ENCODE data around the gene LPAR1.

The LPAR1 gene

DNA sequence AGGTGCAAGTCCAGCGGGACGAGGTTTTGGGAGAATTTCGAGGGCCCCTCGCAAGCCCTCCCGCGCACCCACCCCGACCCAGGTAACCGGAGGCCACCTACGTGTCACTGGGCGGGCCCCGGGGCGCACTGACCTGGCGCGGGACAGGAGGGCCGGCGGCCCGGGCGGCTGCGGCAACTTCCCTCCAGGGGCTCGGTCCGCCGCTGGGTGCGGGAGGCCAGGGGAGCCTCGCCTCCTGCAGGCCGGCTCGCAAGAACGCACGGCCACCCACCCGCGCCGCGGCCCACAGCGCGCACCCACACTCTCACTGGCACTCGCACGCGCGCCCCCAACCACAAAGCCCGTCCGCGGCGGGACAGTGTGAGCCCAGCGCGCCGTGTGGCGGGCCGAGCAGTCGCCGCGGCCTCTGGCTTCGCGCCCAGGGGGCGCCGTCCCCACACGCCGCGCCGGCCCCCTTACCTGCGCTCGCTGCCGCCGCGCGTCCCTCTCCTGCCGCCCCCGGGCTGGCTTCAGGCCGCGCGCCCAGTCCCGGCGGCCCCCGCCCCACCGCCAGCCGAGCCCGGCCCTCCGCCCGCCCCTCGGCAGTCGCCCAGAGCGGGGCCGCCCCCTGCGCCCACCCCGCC, 451 bp downstream of the LPAR1 start:
- DNase-seq (ENCODE audit: low read depth in 1 of 2, low spot score in 1 of 2): no peak

DNA sequence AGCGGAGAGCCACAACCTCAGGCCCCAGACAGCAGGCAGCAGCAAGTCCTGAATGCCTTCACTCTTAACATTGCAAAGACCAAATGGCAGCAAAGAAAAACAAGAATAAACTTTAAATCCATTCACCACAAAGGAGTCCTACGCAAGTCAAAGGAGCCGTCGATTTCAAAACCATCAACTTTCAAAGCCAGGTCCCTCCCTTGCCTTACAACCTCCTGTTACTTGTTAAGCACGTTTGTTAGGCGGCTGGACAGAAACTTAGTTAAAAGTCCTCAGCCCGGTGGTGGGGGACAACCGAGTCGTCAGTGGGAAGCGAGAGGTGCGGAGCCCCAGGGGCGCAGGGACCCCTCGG, 938 bp downstream of the LPAR1 start:
- no peak for DNase-seq (ENCODE audit: low read depth in 1 of 2, low spot score in 1 of 2)

- DNase-seq (ENCODE audit: low read depth in 1 of 2, low spot score in 1 of 2): no peak
These were observed 1.3 kb downstream of the LPAR1 start for GRCh38 chr9:111036946-111037345.

DNA sequence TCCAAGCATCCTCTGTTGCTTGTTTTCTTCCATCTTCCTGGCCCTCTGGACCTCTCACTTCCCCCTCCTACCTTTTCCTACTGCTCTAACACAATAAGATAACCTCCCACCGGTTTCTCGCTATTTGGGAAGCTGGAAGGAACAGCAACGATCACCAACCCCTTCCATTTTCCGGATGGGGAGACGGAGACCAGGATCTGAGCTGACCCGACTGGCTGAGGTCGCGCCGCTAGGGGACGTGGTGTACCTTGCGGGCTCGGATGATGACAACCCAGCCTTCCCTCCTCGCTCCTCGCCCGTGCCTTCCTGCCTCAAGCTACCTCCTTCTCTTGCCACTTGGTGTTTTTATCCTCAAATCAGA, 1.9 kb downstream of the LPAR1 start:
- DNase-seq (ENCODE audit: low read depth in 1 of 2, low spot score in 1 of 2): no peak

GRCh38 chr9:111035543-111036428, 2.5 kb downstream of the LPAR1 start:
- no peak for DNase-seq (ENCODE audit: low read depth in 1 of 2, low spot score in 1 of 2)

GRCh38 chr9:111034898-111035539, 3.3 kb downstream of the LPAR1 start:
- no peak for DNase-seq (ENCODE audit: low read depth in 1 of 2, low spot score in 1 of 2)

DNA sequence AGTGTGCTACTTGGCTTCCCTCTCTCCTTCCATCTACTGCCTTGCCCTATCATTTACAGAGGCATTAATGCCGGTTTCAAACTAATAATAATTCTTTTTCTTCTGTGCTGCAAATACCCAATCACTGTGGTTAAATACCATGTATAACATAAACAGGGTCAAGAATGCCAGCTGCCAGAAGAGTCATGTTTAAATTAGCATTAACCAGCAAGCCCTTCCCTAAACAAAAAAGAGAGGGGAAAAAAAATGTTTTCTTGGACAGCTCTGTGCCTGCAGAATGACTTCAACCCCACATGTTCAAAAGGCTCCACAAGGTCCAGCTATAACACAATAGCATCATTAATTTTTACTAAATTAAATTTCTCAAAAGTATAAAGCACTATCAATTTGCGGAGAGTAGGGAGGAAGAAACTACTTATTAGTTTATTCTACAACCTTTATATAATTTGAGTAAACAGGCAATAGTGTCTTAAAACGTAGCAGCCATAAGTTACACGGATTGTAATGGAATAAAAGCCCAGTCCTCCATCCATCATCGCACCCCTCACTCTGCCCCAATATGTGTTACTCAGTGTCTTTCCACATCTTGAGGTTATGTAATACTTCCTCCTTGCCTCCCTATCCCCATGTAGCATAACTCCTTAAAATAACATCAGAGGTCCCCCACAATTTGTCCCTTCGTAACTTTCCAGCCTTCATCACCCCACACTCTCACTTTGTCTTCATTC, 3.9 kb downstream of the LPAR1 start:
- DNase-seq (ENCODE audit: low read depth in 1 of 2, low spot score in 1 of 2): no peak

DNA sequence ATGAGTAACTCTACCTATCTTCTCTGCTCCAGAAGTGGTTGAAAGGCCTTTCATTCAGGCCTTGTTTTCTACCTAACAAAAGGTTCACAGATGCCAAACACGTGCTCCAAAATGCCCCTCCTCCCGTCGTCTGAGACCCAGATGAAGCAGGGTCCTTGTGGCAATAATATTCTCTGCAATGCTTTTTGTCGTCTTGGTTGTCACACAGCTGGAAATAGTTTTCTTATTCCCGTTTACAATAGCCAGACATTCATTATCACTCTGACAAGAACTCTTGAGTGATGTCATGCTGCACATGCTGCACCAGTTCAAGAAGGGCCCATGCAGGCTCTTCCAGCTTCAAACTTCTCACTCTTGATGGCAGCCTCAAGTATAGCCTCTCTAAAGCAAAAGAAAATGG, 7.8 kb downstream of the LPAR1 start:
- no peak for DNase-seq (ENCODE audit: low read depth in 1 of 2, low spot score in 1 of 2)

DNA sequence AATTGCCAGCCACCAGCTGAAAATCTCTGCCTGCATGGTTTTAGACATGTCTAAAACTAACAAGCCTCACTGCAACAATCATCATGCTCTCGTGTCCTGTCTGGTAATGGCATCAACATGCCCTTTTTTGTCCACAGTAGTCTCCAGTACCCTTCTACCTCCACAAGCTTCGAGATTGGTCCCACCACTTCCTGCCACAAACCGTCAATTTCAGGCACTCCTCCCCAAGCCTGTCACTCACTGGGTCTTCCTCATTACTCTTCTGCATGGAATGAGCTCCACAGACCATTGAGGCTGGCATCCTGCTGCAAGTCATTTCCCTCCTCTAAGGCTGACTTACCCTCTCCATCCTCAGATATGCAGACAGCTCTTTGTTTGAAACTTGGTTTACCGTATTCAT, 9.0 kb downstream of the LPAR1 start:
- DNase-seq (ENCODE audit: low read depth in 1 of 2, low spot score in 1 of 2): no peak

DNA sequence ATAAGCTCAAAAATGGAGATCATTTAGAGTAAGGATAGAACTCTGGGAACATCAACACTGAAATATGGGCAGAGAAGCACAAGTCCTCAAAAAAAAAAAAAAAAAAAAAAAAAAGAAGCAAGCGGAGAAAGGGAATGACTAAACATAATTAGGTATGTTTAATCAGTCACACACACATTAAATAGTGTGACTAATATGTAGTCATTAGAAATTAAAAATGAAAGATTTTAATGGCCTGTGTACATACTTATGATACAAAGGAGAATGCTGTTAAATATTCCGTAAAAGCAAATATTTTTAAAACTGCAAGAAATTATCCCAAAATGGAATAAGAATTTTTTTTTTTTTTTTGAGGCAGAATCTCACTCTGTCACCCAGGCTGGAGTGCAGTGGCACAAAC, 10.5 kb downstream of the LPAR1 start:
- DNase-seq (ENCODE audit: low read depth in 1 of 2, low spot score in 1 of 2): no peak

DNA sequence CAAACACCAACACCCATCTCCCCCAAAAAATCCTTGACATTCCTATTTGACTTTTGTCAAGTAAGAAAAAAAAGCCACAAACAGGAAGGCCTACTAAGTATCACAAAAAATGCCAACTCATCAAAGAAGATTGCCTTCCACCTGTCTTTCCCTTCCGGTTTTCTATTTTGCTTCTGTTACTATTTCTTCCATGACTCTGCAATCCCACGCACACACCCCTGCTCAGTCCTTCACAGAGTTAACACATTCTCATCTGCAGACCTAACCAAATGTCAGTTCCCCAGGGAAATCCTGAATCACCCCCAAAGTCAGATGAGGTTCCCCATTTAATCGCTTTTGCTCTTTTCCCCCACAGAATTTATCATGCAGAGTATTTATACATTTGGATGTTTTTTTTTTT, 15.1 kb downstream of the LPAR1 start:
- no peak for DNase-seq (ENCODE audit: low read depth in 1 of 2, low spot score in 1 of 2)

- no peak for DNase-seq (ENCODE audit: low read depth in 1 of 2, low spot score in 1 of 2)
These were observed 17.7 kb downstream of the LPAR1 start for GRCh38 chr9:111020594-111020993.

- DNase-seq (ENCODE audit: low read depth in 1 of 2, low spot score in 1 of 2): no peak
These were observed 21.7 kb downstream of the LPAR1 start for GRCh38 chr9:111016426-111017045.

DNA sequence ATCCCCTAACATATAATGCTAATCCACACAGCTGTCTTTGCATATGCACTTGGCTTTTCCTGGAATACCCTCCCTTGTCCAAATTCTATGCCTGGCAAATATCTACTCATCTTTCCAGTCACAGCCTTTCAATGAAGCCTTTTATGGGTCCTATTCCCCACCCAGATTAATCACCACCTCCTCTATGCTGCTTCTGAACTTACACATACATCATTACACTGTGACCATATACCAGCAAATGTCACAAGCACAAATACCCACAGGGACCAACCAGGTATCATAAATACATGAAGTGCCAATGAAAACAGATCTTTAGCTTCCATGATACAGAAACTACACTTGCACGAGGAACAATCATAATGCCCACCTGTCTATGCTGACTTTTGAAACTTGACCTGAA, 22.3 kb downstream of the LPAR1 start:
- DNase-seq (ENCODE audit: low read depth in 1 of 2, low spot score in 1 of 2): no peak

DNA sequence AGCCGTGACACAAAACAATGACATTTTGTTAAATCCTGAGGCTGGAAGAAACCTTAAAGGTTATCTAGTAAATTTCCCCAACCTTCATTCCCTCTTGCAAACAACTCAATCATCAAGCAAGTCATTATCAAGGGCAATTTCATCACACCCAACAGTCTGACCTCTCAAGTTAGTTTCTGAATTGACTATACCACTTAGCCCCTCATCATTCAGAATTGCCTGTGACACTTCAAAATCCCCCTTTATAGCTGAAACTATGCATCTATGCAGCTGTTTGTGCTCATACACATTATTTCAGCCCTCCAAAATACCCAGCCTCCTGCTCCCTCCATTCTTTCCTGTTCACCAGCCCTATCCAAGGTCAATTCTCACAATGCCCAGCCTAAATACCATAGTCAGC, 24.6 kb downstream of the LPAR1 start:
- DNase-seq (ENCODE audit: low read depth in 1 of 2, low spot score in 1 of 2): no peak

DNA sequence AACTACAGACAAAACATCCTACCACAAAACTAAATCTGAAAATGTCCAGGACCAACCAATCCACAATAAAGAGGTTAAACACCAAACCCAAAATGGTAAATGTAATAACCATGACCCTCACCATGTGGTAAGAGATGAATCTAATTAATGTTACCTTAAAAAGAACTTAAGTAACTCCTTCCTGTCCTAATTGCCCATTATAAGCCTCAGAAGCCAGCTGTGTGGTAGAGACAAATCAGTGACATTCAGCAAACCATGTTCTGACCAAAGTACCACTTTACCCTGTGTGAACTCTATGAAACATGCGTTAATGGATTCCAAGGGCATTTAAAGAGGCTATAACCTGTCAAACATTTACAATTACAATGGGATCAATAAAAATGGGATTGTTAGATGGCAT, 25.0 kb downstream of the LPAR1 start:
- DNase-seq (ENCODE audit: low read depth in 1 of 2, low spot score in 1 of 2): no peak

GRCh38 chr9:111008158-111009075, 29.9 kb downstream of the LPAR1 start:
- DNase-seq (ENCODE audit: low read depth in 1 of 2, low spot score in 1 of 2): no peak

- DNase-seq (ENCODE audit: low read depth in 1 of 2, low spot score in 1 of 2): no peak
These were observed 32.4 kb downstream of the LPAR1 start for GRCh38 chr9:111005746-111006470.

GRCh38 chr9:111004936-111005335, 33.3 kb downstream of the LPAR1 start:
- no peak for DNase-seq (ENCODE audit: low read depth in 1 of 2, low spot score in 1 of 2)

GRCh38 chr9:111003182-111003581, 35.1 kb downstream of the LPAR1 start:
- DNase-seq (ENCODE audit: low read depth in 1 of 2, low spot score in 1 of 2): no peak
